T-helper 2 cell treated with Interferon-gamma antibody and Interleukin-4, amounts not matched to agents 5 μg/mL and 100 μg/mL, for 36 hours (primary cell): ENCODE results near the gene UNC5CL.

Experiments used
- DNase-seq: peaks from one replicate; pipeline ENCODE4 v3.0.0; 2021; ENCODE audit warnings: low spot score
- H3K27ac Mint-ChIP-seq: one replicate; pipeline ENCODE4 v1.8.0; 2021; ENCODE audit warnings: mild to moderate bottlenecking, mixed read lengths
- H3K27me3 Mint-ChIP-seq: one replicate; pipeline ENCODE4 v1.8.0; 2021; ENCODE audit warnings: low read depth, mixed read lengths
- H3K36me3 Mint-ChIP-seq: one replicate; pipeline ENCODE4 v1.8.0; 2021; ENCODE audit warnings: low read depth, mixed read lengths
- H3K4me1 Mint-ChIP-seq: one replicate; pipeline ENCODE4 v1.8.0; 2021; ENCODE audit warnings: low read depth, mixed read lengths
- H3K4me3 Mint-ChIP-seq: one replicate; pipeline ENCODE4 v1.8.0; 2022; ENCODE audit warnings: mild to moderate bottlenecking, moderate library complexity, mixed read lengths
- H3K9me3 Mint-ChIP-seq: one replicate; pipeline ENCODE4 v1.8.0; 2021; ENCODE audit warnings: mixed read lengths

Gene UNC5CL, protein sequence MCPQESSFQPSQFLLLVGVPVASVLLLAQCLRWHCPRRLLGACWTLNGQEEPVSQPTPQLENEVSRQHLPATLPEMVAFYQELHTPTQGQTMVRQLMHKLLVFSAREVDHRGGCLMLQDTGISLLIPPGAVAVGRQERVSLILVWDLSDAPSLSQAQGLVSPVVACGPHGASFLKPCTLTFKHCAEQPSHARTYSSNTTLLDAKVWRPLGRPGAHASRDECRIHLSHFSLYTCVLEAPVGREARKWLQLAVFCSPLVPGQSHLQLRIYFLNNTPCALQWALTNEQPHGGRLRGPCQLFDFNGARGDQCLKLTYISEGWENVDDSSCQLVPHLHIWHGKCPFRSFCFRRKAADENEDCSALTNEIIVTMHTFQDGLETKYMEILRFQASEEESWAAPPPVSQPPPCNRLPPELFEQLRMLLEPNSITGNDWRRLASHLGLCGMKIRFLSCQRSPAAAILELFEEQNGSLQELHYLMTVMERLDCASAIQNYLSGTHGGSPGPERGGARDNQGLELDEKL

GRCh38 chr6:41039060-41039998 lies at the start of gene UNC5CL:
UNC5CL (minus strand) TSS chr6:41039221; CDS start chr6:41035074, 4,147 bp downstream.
- H3K27me3 Mint-ChIP-seq = peaks cover 3% of the 10 kb centered on the region
- peak; percentile 36 for DNase-seq
- H3K27ac Mint-ChIP-seq = no peak within 1 kb of the TSS
- H3K4me1 Mint-ChIP-seq = peaks cover 14% of the 10 kb centered on the region
- H3K4me3 Mint-ChIP-seq = no peak within 1 kb of the TSS
- no peaks in the 10 kb centered on the region for H3K9me3 Mint-ChIP-seq
- H3K36me3 Mint-ChIP-seq = no peaks in the 10 kb centered on the region

GRCh38 chr6:41088451-41088850 lies 49.4 kb upstream of the UNC5CL start:
- no peak overlapping the region for H3K27ac Mint-ChIP-seq
- H3K27me3 Mint-ChIP-seq = no peaks in the 10 kb centered on the region
- H3K9me3 Mint-ChIP-seq = no peaks in the 10 kb centered on the region
- no peak for DNase-seq
- no peak overlapping the region for H3K4me3 Mint-ChIP-seq
- H3K36me3 Mint-ChIP-seq = peaks cover 63% of the 10 kb centered on the region
- H3K4me1 Mint-ChIP-seq = peaks cover 8% of the 10 kb centered on the region

DNA sequence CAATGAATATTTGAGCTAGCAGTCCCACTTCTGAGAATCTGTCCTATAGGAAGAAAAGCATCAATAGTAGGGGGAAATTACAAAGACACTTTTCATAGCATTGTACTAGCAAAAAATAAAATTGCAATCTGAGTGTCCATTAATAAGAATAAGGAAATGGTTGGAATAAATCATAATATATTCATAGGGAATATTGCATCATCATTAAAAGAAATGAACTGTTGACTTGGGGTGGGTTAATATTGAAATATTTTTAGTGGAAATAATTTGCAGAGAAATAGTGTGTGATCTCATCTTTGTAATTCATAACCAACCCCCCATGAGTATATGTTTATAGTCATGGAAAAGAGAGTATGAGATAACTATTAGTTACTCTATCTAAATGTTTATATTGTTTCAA lies 46.2 kb upstream of the UNC5CL start:
- Mint-ChIP-seq H3K36me3 (peaks cover 67% of the 10 kb centered on the region), H3K4me1 (peaks cover 23% of the 10 kb centered on the region)
- no peak for DNase-seq

GRCh38 chr6:41083072-41083471 lies 44.1 kb upstream of the UNC5CL start:
- H3K36me3 Mint-ChIP-seq = peaks cover 72% of the 10 kb centered on the region
- peaks cover 32% of the 10 kb centered on the region for H3K4me1 Mint-ChIP-seq

More for the DNA sequence above, 46.2 kb upstream of the UNC5CL start:
- Mint-ChIP-seq H3K9me3 (no peaks in the 10 kb centered on the region), H3K27me3 (no peaks in the 10 kb centered on the region), H3K4me3 (no peak overlapping the region), H3K27ac (no peak overlapping the region)

DNA sequence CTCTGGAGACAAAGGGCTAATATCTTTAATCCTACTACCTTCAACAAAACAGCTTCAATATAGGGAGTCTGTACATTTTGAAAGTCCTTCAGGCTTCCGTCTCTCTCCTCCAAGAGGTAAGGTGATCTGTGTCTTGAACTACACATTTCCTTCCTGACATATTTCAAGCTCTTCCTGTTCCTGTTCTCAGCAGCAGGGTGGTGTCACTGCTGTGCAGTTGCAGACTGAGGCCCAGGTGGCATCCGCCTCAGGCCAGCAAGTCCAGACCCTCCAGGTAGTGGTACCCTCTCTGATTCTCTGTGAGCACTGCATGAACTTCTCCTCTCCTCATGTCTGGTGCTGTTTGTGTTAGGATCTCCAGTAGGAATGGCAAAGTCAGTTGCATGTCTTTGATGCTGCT lies 41.6 kb upstream of the UNC5CL start:
- Mint-ChIP-seq H3K4me3 (peak overlapping the region; percentile 80), H3K4me1 (peaks cover 45% of the 10 kb centered on the region), H3K36me3 (peaks cover 56% of the 10 kb centered on the region), H3K27ac (peak overlapping the region; percentile 82), H3K27me3 (no peaks in the 10 kb centered on the region), H3K9me3 (no peaks in the 10 kb centered on the region)
- DNase-seq = no peak

More at GRCh38 chr6:41083072-41083471, 44.1 kb upstream of the UNC5CL start:
- no peak for DNase-seq
- H3K9me3 Mint-ChIP-seq = no peaks in the 10 kb centered on the region
- H3K27ac Mint-ChIP-seq = no peak overlapping the region
- no peaks in the 10 kb centered on the region for H3K27me3 Mint-ChIP-seq
- H3K4me3 Mint-ChIP-seq = no peak overlapping the region

DNA sequence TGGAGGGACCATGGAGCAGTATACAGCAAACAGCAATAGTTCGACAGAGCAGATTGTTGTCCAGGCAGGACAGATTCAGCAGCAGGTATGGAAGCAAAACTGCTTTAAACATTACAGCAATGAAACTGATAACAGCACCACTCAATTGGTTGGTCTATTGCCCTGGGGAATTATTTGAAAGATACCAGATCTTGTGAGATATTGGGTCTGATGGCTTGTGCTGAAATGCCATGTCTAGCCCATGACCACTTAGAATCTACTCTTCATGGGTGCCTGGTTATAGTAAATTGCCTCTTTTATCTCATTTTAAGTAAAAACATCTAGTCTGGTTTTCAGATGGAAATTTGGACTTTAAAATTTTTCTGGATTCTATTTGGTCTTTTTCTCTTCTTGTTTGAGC lies 40.1 kb upstream of the UNC5CL start:
- Mint-ChIP-seq H3K27me3 (no peaks in the 10 kb centered on the region), H3K9me3 (no peaks in the 10 kb centered on the region), H3K4me3 (no peak overlapping the region), H3K36me3 (peaks cover 58% of the 10 kb centered on the region), H3K27ac (no peak overlapping the region), H3K4me1 (peaks cover 56% of the 10 kb centered on the region)
- DNase-seq = no peak

DNA sequence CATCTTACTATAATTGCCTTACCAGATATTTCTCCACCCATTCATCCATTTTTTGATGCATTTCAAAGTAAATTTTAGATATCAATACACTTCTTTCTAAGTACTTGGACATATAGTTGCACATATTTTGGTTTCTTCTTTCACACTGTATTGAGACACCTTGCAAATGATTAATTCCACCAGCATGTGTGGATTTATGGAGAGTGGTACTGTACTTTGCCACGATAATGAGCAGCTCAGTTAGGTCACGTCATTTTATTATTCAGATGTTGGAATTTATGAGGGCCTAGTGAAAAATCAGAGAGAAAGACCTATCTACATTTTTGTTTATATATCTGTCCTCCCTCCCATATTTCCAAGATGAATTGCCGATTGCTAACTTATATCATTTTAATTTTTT lies 39.1 kb upstream of the UNC5CL start:
- Mint-ChIP-seq H3K4me3 (no peak overlapping the region), H3K27me3 (no peaks in the 10 kb centered on the region), H3K27ac (no peak overlapping the region), H3K9me3 (no peaks in the 10 kb centered on the region), H3K4me1 (peaks cover 54% of the 10 kb centered on the region), H3K36me3 (peaks cover 53% of the 10 kb centered on the region)
- no peak for DNase-seq

- no peak overlapping the region for H3K27ac Mint-ChIP-seq
- peaks cover 48% of the 10 kb centered on the region for H3K36me3 Mint-ChIP-seq
- H3K9me3 Mint-ChIP-seq = no peaks in the 10 kb centered on the region
- no peak overlapping the region for H3K4me3 Mint-ChIP-seq
- peaks cover 51% of the 10 kb centered on the region for H3K4me1 Mint-ChIP-seq
- no peaks in the 10 kb centered on the region for H3K27me3 Mint-ChIP-seq
- no peak for DNase-seq
Measured at GRCh38 chr6:41077536-41077935, 38.5 kb upstream of the UNC5CL start.

DNA sequence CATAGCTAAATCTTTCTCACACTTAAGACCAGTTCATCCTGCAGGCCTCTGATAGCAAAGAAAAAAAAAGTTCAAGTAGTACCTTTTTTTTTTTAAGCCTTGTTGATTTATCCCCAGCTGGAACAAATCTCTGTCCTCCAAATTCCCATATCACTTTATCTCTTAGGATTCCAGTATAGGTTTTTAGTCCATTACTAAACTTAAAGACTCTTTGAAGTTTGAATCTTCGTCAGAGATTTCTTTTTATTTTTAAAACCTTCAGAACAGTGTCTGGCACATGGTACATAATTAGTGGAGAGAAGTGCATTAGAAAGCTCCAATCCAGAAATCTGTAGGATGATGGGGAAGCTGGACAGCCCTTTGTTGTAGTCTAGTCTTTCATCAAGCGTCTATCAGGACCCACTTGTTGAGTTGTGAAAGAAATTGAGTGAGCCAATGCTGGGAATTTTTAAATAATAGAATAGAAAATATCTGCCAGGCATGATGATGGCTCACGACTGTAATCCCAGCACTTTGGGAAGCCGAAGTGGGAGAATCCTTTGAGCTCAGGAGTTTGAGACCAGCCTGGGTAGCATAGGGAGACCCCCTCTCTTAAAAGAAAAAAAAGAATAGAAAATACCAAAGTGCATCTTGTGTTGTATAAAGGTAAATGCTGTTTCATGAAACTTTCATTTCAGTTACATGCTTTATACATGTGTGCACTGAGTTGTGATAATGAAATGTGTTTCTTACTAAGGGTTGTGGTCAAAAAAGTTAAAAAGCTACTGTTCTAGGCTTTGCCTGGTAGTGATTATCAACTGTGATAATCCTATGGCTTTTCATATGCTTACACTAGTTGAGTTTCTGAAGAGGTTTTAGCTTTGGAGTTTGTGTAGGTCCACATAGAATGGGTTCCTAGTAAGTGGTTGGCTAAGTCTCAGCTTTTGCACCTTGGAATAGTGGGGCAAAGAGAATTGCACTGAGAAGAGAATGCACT lies 36.9 kb upstream of the UNC5CL start:
- Mint-ChIP-seq H3K27me3 (no peaks in the 10 kb centered on the region), H3K4me3 (peak overlapping the region; percentile 97), H3K36me3 (peaks cover 39% of the 10 kb centered on the region), H3K4me1 (peaks cover 49% of the 10 kb centered on the region), H3K27ac (peak overlapping the region; percentile 27), H3K9me3 (no peaks in the 10 kb centered on the region)
- DNase-seq = no peak

DNA sequence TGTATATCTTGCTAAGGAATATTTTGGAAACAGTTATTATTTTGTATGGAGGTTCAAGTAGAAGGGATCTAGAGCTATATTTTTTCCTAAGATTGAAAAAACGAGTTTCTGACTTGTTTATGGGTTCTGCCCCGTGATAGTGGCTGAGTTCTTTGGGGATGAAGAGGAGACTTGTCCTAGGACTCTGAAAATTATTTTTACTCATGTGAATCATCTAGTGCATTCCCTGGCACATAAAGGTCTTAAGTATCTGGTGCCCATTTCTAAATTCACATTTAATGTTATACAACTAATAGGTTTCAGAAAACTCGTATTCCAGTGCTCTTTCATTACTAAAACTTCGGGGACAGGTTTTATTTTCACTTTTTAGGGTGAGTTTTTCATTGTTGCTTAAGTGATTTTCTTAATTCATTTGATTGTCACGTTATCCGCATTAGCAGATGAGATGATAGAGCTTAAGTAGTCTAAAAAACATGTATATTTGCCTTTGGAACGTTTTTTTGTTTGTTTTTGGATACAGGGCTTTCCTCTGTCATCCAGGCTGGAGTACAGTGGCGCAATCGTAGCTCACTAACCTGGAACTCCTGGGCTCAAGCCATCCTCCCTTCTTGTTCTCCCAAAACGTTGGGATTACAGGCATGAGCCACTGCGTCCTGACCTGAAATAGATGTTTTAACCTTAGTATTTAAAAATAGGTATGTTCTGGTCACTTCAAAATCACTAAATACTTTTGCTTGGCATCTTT lies 35.8 kb upstream of the UNC5CL start:
- H3K36me3 Mint-ChIP-seq = peaks cover 34% of the 10 kb centered on the region
- H3K4me1 Mint-ChIP-seq = peaks cover 47% of the 10 kb centered on the region
- H3K27me3 Mint-ChIP-seq = no peaks in the 10 kb centered on the region
- H3K27ac Mint-ChIP-seq = peak overlapping the region; percentile 98
- no peaks in the 10 kb centered on the region for H3K9me3 Mint-ChIP-seq
- no peak for DNase-seq
- peak overlapping the region; percentile 97 for H3K4me3 Mint-ChIP-seq

DNA sequence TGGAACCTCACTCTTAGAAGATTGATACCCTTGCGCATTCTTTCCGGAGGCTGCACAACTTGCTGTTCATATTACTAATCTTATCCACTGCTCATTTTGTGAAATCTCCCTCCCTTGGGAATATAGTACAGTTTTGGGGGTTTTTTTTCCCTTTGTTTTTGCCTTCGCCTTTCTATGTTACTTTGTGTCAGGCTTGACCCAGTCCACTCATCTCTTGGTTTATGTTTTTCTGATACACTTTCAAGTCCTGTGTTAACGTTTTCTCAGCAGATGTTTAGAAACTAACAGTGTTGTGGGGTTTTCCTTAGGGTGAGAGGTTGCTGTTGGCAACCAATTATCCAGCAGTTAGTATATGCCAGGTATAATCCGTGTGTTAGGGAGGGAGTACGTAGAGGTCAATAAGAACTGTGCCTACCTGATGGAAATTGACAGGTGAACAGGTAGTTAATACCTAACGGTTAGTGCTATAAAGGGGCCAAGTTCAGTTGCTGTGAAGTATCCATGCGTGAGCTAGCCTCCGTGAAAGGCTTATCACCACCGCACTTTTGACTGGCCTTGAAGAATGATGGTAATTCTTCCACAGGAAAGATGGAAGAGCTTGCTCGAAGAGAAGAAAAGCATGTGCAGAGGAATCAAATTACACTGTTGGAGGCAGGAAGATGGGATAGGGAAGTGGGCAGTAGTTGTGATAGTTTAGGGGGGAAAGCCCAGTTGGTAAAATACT lies 35.1 kb upstream of the UNC5CL start:
- peak overlapping the region; percentile 98 for H3K27ac Mint-ChIP-seq
- DNase-seq = no peak
- no peaks in the 10 kb centered on the region for H3K27me3 Mint-ChIP-seq
- no peaks in the 10 kb centered on the region for H3K9me3 Mint-ChIP-seq
- peak overlapping the region; percentile 97 for H3K4me3 Mint-ChIP-seq
- H3K36me3 Mint-ChIP-seq = peaks cover 33% of the 10 kb centered on the region
- H3K4me1 Mint-ChIP-seq = peaks cover 49% of the 10 kb centered on the region
